Naive thymus-derived CD4-positive, alpha-beta T cell (primary cell): ENCODE measurements around the gene LMNTD1. TPM values are rescaled to one million over a fixed set of nuclear protein-coding genes. Genes with fewer than 3 reads are reported as not detected.
A peak's percentile ranks its signal among the peaks of the same experiment; 100 is the strongest.

Source experiments
- ATAC-seq: fragments of 150-1000 bp; cut with Tn5 transposase; 2 replicates; pipeline ENCODE4 v1.10.0; 2021; ENCODE audit warnings: mild to moderate bottlenecking, moderate library complexity
- CTCF ChIA-PET: fragments of 350-600 bp; sonication (Branson Sonifier 250); formaldehyde crosslinking; loops from one replicate; lab custom pipeline; 2021; ENCODE audit warnings: antibody characterized with exemption; lab: Charles Lee
- POLR2A ChIA-PET: fragments of 350-600 bp; sonication (Branson Sonifier 250); formaldehyde crosslinking; loops from one replicate; lab custom pipeline; 2021; ENCODE audit warnings: antibody characterized with exemption, inconsistent platforms; lab: Charles Lee
- DNase-seq, 9 donors: peaks; one replicate each; pipeline versions ENCODE4 v3.0.0 to v3.0.0-alpha.2; 2020 to 2022; ENCODE audit warnings: mixed read lengths in 1 of 9
- H3K27ac ChIP-seq: one replicate; pipeline ENCODE4 v1.7.0; 2013; ENCODE audit warnings: mild to moderate bottlenecking, low read depth, low read length, moderate library complexity
- H3K27me3 ChIP-seq, 2 donors: one replicate each; pipeline ENCODE4 v1.7.0; 2013; ENCODE audit warnings: low read length in 2 of 2, mild to moderate bottlenecking in 2 of 2, moderate library complexity in 2 of 2; ENCODE audit not compliant: control insufficient read depth in 2 of 2, insufficient read depth in 2 of 2
- H3K36me3 ChIP-seq, 3 experiments: 1 replicate in 2 of 3; 2 replicates in 1 of 3; pipeline ENCODE4 v1.7.0; 2013; ENCODE audit warnings: low read length in 3 of 3, mild to moderate bottlenecking in 3 of 3, moderate library complexity in 1 of 3; ENCODE audit not compliant: insufficient read depth in 3 of 3, control insufficient read depth in 2 of 3
- H3K4me1 ChIP-seq, 2 donors: one replicate each; pipeline ENCODE4 v1.7.0; 2013; ENCODE audit warnings: low read length in 2 of 2, mild to moderate bottlenecking in 2 of 2, moderate library complexity in 1 of 2; ENCODE audit not compliant: control insufficient read depth in 2 of 2, insufficient read depth in 2 of 2
- H3K4me3 ChIP-seq: 2 replicates; pipeline ENCODE4 v1.7.0; 2013; ENCODE audit warnings: mild to moderate bottlenecking, low read length
- H3K9me3 ChIP-seq, 3 experiments: 1 replicate in 2 of 3; 2 replicates in 1 of 3; pipeline ENCODE4 v1.7.0; 2013; ENCODE audit warnings: low read length in 3 of 3; ENCODE audit not compliant: control insufficient read depth in 2 of 3
- H3K27ac Mint-ChIP-seq, 9 donors: one replicate each; pipeline ENCODE4 v1.8.0; 2020 to 2022; ENCODE audit warnings: mixed read lengths in 9 of 9, mild to moderate bottlenecking in 8 of 9, moderate library complexity in 5 of 9, inconsistent platforms in 2 of 9
- H3K27me3 Mint-ChIP-seq, 5 donors: one replicate each; pipeline ENCODE4 v1.8.0; 2021 to 2022; ENCODE audit warnings: mixed read lengths in 5 of 5, mild to moderate bottlenecking in 1 of 5
- H3K36me3 Mint-ChIP-seq, 5 donors: one replicate each; pipeline ENCODE4 v1.8.0; 2020 to 2022; ENCODE audit warnings: mixed read lengths in 5 of 5, mild to moderate bottlenecking in 3 of 5, inconsistent platforms in 1 of 5
- H3K4me1 Mint-ChIP-seq, 7 donors: one replicate each; pipeline ENCODE4 v1.8.0; 2020 to 2022; ENCODE audit warnings: mixed read lengths in 7 of 7, mild to moderate bottlenecking in 3 of 7, inconsistent platforms in 1 of 7
- H3K4me3 Mint-ChIP-seq, 10 donors: one replicate each; pipeline ENCODE4 v1.8.0; 2020 to 2022; ENCODE audit warnings: mild to moderate bottlenecking in 10 of 10, mixed read lengths in 10 of 10, moderate library complexity in 6 of 10, inconsistent platforms in 2 of 10
- H3K9me3 Mint-ChIP-seq, 11 donors: one replicate each; pipeline ENCODE4 v1.8.0; 2020 to 2022; ENCODE audit warnings: mixed read lengths in 11 of 11, mild to moderate bottlenecking in 4 of 11, inconsistent platforms in 1 of 11, moderate library complexity in 1 of 11
- intact Hi-C, 2 donors: fragments of 100-400 bp; cut with micrococcal nuclease; formaldehyde crosslinking; loops; one replicate each; pipeline ENCODE4 v1.15.1; 2023
- polyA plus RNA-seq, 2 donors: library from polyadenylated mRNA; unstranded; fragments of 300-500 nt; fragmentation: Illumina TruSeq; gene quantifications; one replicate each; pipeline ENCODE4 v1.2.3, GENCODE V29; 2021
- total RNA-seq, 6 experiments: library from RNA in 5 of 6; stranded (reverse) in 5 of 6; gene quantifications; 1 replicate in 5 of 6; 2 replicates in 1 of 6; pipeline ENCODE4 v1.2.3 and lab custom pipeline; 2021 to 2026

The LMNTD1 gene
- total and polyA plus RNA-seq, 7 experiments from 2014 or later = not detected

DNA sequence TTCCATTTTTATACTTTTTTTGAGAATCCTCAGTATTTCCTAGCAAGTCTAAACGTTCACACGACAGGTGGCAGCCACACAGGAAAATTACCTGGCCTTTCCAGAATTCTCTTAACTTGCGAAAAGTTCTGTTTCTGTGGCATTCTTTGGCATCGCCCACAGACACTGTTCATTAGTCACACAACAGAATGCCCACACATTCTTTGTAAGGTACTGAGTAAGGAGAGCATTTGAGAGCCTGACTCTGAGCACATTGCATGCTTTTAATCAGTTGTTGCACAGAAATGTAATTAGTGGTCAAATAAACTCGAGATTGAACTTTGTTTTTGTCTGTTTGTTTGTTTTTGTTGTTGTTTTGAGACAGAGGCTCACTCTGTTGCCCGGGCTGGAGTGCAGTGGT is 52.4 kb downstream of the LMNTD1 start:
- H3K9me3 Mint-ChIP-seq = peaks cover 0 to 5% (median 0%) of the 10 kb centered on the region in 11 donors
- H3K36me3 ChIP-seq = no peaks in the 10 kb centered on the region
- H3K27ac ChIP-seq = no peak overlapping the region
- H3K4me1 ChIP-seq = no peaks in the 10 kb centered on the region
- peaks cover 0 to 10% (median 5%) of the 10 kb centered on the region in 7 donors for H3K4me1 Mint-ChIP-seq
- no peaks in the 10 kb centered on the region for H3K9me3 ChIP-seq
- intact Hi-C loops = no loop called here
- no peak overlapping the region for H3K4me3 Mint-ChIP-seq
- ChIA-PET POLR2A (no interaction called here), CTCF (no interaction called here)
- ATAC-seq (no peak), DNase-seq (no peak)
- H3K36me3 Mint-ChIP-seq = no peaks in the 10 kb centered on the region
- no peaks in the 10 kb centered on the region for H3K27me3 ChIP-seq
- H3K4me3 ChIP-seq = no peak overlapping the region
- no peak overlapping the region for H3K27ac Mint-ChIP-seq
- peaks cover 0 to 15% (median 5%) of the 10 kb centered on the region in 5 donors for H3K27me3 Mint-ChIP-seq

DNA sequence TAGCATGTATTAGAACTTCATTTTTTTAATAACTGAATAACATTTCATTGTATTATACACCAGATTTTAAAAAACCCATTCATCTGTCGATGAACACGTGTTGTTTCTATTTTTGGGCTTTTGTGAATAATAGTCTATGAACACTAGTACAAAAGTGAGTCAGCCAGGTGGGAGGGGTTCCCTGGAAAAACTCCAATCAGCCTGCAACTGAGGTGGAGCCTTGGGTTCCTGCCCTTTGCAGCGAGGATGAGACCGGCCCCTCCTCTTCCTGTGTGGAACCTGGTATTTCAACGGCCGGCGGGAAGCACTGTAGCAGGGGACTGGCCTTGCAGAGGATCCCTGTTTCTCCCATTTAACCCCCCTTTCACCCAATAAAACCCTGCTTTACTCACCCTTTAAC is 56.1 kb downstream of the LMNTD1 start:
- no peak overlapping the region for H3K4me3 ChIP-seq
- intact Hi-C loops = no loop called here
- no peak overlapping the region for H3K27ac ChIP-seq
- CTCF ChIA-PET = no interaction called here
- Mint-ChIP-seq H3K4me1 (peaks cover 0 to 10% (median 5%) of the 10 kb centered on the region in 7 donors), H3K9me3 (peaks cover 0 to 5% (median 0%) of the 10 kb centered on the region in 11 donors), H3K27me3 (peaks cover 0 to 14% (median 4%) of the 10 kb centered on the region in 5 donors), H3K36me3 (no peaks in the 10 kb centered on the region), H3K4me3 (no peak overlapping the region), H3K27ac (no peak overlapping the region)
- no peak for ATAC-seq
- H3K27me3 ChIP-seq = no peaks in the 10 kb centered on the region
- no peak for DNase-seq
- H3K36me3 ChIP-seq = no peaks in the 10 kb centered on the region
- H3K9me3 ChIP-seq = no peaks in the 10 kb centered on the region
- no peaks in the 10 kb centered on the region for H3K4me1 ChIP-seq
- POLR2A ChIA-PET = no interaction called here

DNA sequence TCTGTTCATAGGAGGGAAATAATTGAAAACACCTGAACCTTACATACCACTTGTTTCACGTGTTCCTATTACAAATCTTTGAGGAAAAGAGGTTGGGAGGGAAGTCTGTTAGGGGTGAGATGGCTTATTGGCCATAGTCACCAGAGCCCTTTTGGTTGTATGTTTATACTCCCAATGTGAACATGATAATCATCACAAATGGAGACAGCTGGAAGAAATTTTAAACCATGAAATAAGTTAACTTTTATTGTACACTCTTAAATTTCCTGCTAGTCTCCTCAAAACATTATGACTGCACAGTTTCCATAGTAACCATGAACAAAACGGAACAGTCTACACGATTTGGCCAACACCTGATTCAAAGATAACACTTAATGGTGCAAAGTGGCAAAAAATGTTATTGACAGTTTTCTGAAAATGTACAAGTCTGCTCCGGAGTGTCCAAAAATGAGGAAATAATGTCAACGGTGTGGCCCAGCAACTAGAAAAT is 56.9 kb downstream of the LMNTD1 start:
- no peak overlapping the region for H3K4me3 ChIP-seq
- peaks cover 0 to 9% (median 4%) of the 10 kb centered on the region in 5 donors for H3K27me3 Mint-ChIP-seq
- H3K27me3 ChIP-seq = no peaks in the 10 kb centered on the region
- peaks cover 0 to 10% (median 5%) of the 10 kb centered on the region in 7 donors for H3K4me1 Mint-ChIP-seq
- H3K9me3 ChIP-seq = no peaks in the 10 kb centered on the region
- H3K4me3 Mint-ChIP-seq = no peak overlapping the region
- intact Hi-C loops = no loop called here
- no peak overlapping the region for H3K27ac ChIP-seq
- CTCF ChIA-PET = interaction anchor here (0.5 kb wide), 1 partner anchor 1831 kb away, joined by 7 read pairs; no protein-coding TSS in a partner anchor
- DNase-seq (peak in 2 of 9 donors; percentile 22 to 30), ATAC-seq (no peak)
- no peaks in the 10 kb centered on the region for H3K4me1 ChIP-seq
- POLR2A ChIA-PET = no interaction called here
- no peaks in the 10 kb centered on the region for H3K36me3 ChIP-seq
- no peak overlapping the region for H3K27ac Mint-ChIP-seq
- peaks cover 0 to 5% (median 0%) of the 10 kb centered on the region in 11 donors for H3K9me3 Mint-ChIP-seq
- no peaks in the 10 kb centered on the region for H3K36me3 Mint-ChIP-seq

DNA sequence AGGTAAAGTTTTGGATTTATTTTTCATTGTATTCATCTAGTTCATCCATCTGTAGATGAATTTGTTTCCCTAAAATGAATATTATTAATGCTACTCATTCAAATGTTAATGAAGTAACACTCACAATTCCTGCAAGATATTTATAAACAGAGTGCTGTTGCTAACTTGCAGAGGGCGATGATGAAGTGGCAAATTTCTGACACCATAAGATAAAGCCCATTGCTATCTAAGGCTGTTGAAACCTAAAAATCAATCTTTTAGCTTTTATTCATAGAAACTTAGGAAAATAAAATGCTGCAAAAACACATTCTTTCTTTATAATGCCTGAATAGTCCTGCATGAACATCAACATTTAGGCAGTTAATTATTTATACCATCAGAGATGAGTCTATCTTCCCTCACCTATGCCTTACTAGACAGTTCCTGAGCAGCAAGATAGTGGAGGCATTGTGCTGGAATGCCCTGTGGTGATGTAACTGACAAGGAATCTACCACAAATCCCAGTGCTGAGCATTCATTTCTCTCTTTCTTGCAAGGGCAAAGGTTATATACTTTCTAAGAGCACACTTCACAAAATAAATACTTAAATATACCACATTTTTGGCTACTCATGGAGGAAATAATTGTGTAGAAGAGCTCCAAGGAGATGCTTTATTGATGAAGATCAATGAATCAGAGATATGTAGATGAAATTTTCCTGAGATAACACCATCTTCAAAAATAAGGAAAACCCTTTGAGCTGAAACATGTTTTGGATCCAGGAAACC is 57.6 kb downstream of the LMNTD1 start:
- no peak overlapping the region for H3K27ac Mint-ChIP-seq
- ATAC-seq = no peak

DNA sequence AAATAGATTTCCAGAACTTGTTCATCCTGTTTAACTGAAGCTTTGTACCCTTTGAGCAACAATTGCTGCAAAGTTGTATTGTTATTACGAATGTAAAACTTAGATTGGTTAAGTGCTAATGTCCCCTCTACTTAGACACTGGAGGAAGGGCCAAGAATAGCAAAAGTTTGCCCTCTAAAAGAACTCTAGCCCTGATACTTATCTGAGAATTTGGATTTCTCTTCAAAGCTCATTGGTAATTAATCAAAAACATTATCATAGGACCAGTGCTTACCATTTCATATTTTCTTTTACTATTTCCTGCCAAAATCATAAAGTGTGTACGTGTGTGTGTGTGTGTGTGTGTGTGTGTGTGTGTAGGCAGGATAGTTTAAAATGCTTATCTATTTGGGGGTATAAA is 58.2 kb downstream of the LMNTD1 start:
- Mint-ChIP-seq H3K4me3 (no peak overlapping the region), H3K4me1 (peaks cover 0 to 13% (median 5%) of the 10 kb centered on the region in 7 donors), H3K9me3 (peaks cover 0 to 5% (median 0%) of the 10 kb centered on the region in 11 donors), H3K36me3 (no peaks in the 10 kb centered on the region), H3K27me3 (peaks cover 0 to 14% (median 5%) of the 10 kb centered on the region in 5 donors), H3K27ac (no peak overlapping the region)
- ATAC-seq (no peak), DNase-seq (no peak)
- intact Hi-C loops = no loop called here
- no peaks in the 10 kb centered on the region for H3K36me3 ChIP-seq
- no peak overlapping the region for H3K4me3 ChIP-seq
- H3K27me3 ChIP-seq = no peaks in the 10 kb centered on the region
- CTCF ChIA-PET = interaction anchor here (0.9 kb wide), 1 partner anchor 24 kb away, joined by 3 read pairs; no protein-coding TSS in a partner anchor
- H3K9me3 ChIP-seq = no peaks in the 10 kb centered on the region
- POLR2A ChIA-PET = no interaction called here
- no peak overlapping the region for H3K27ac ChIP-seq
- no peaks in the 10 kb centered on the region for H3K4me1 ChIP-seq

More for the DNA sequence above, 57.6 kb downstream of the LMNTD1 start:
- no peaks in the 10 kb centered on the region for H3K36me3 ChIP-seq
- Mint-ChIP-seq H3K36me3 (no peaks in the 10 kb centered on the region), H3K4me1 (peaks cover 0 to 10% (median 5%) of the 10 kb centered on the region in 7 donors), H3K4me3 (no peak overlapping the region), H3K27me3 (peaks cover 0 to 11% (median 5%) of the 10 kb centered on the region in 5 donors), H3K9me3 (peaks cover 0 to 5% (median 0%) of the 10 kb centered on the region in 11 donors)
- no peak overlapping the region for H3K27ac ChIP-seq
- intact Hi-C loops = no loop called here
- no peak for DNase-seq
- ChIA-PET CTCF (interaction anchor here (0.9 kb wide), 1 partner anchor 25 kb away, joined by 3 read pairs; no protein-coding TSS in a partner anchor), POLR2A (no interaction called here)
- no peaks in the 10 kb centered on the region for H3K4me1 ChIP-seq
- H3K4me3 ChIP-seq = no peak overlapping the region
- H3K9me3 ChIP-seq = no peaks in the 10 kb centered on the region
- H3K27me3 ChIP-seq = no peaks in the 10 kb centered on the region

DNA sequence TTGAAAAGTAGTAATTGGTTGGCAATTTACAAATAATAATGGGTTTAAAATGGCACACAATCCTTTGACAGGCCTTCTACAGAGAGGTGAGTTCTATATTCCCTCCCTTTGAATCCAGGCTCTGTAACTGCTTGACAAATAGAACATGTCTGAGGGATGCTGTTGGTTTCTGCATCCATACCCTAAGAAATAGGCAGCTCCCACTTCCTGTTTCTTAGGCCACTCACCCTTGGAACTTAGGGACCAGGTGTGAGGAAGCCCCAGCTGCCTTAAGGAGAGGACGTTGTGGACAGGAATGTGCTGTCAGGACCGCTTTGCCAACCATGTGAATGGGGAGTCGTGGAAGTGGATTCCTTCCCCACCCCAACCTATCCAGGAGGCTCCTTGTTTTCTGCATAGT is 59.4 kb downstream of the LMNTD1 start:
- Histone ChIP-seq H3K27me3 (no peaks in the 10 kb centered on the region), H3K4me1 (no peaks in the 10 kb centered on the region), H3K36me3 (no peaks in the 10 kb centered on the region), H3K4me3 (no peak overlapping the region), H3K27ac (no peak overlapping the region), H3K9me3 (no peaks in the 10 kb centered on the region)
- H3K36me3 Mint-ChIP-seq = no peaks in the 10 kb centered on the region
- H3K9me3 Mint-ChIP-seq = peaks cover 0 to 2% (median 0%) of the 10 kb centered on the region in 11 donors
- H3K27me3 Mint-ChIP-seq = peaks cover 0 to 20% (median 4%) of the 10 kb centered on the region in 5 donors
- no peak overlapping the region for H3K27ac Mint-ChIP-seq
- CTCF ChIA-PET = no interaction called here
- no peak overlapping the region for H3K4me3 Mint-ChIP-seq
- intact Hi-C loops = no loop called here
- H3K4me1 Mint-ChIP-seq = peaks cover 0 to 14% (median 5%) of the 10 kb centered on the region in 7 donors
- POLR2A ChIA-PET = no interaction called here
- no peak for DNase-seq
- no peak for ATAC-seq
